ENCODE data around the gene EEA1. TPM values are rescaled to one million over a fixed set of nuclear protein-coding genes. Genes with fewer than 3 reads are reported as not detected.
"Not testable (repeated sequence)": the region's sequence is repeated elsewhere in the genome, so short reads cannot be mapped to it uniquely, and the experiment has no call there.

EEA1 gene
- total and polyA plus RNA-seq, 10 of the 15 experiments (the other 5 are each of a cell fraction or from before 2014, with no cell fraction given), result 5.5 to 40.3 (median 13.5) TPM

- ChIA-PET POLR2A (interaction anchor here (0.5 kb wide), 1 partner anchor 80 kb away, joined by 3 read pairs; no protein-coding TSS in a partner anchor), SMC1A (ENCODE audit: uncharacterized antibody, unreplicated experiment) (interaction anchor here (0.6 to 1.2 kb wide), 3 partner anchors 24 to 446 kb away, joined by 3 to 4 read pairs (median 3); no protein-coding TSS in a partner anchor), CTCF (interaction anchor here (0.6 to 1.4 kb wide), 3 partner anchors 10 to 36 kb away, joined by 3 to 4 read pairs (median 3); no protein-coding TSS in a partner anchor), RAD21 (ENCODE audit: unreplicated experiment) (interaction anchor here (0.5 kb wide), 1 partner anchor 51 kb away, joined by 3 read pairs; no protein-coding TSS in a partner anchor)
- Histone ChIP-seq H3K4me2 (ENCODE audit: control insufficient read depth, insufficient read depth) (no peak overlapping the region), H3K9me3 (replicated peaks; ENCODE audit: control insufficient read depth, insufficient read depth, low read length) (no peaks in the 10 kb centered on the region; the same call in 2 of the 3 replicates), H3K36me3 (ENCODE audit: control insufficient read depth in 2 of 2, insufficient read depth in 2 of 2, low read length in 1 of 2) (no peaks in the 10 kb centered on the region), H3K79me2 (ENCODE audit: control insufficient read depth, insufficient read depth, low read length) (no peaks in the 10 kb centered on the region), H3K27ac (ENCODE audit: control insufficient read depth, insufficient read depth) (no peak overlapping the region), H3K4me1 (ENCODE audit: control insufficient read depth, insufficient read depth, low read length) (no peaks in the 10 kb centered on the region), H3K27me3 (replicated peaks in 1 of 2; ENCODE audit: control insufficient read depth in 2 of 2, insufficient read depth in 2 of 2, low read length in 1 of 2) (no peaks in the 10 kb centered on the region), H2AFZ (ENCODE audit: control insufficient read depth, low read depth, low read length) (no peak overlapping the region), H4K20me1 (ENCODE audit: control insufficient read depth, insufficient read depth) (no peaks in the 10 kb centered on the region), H3K9ac (ENCODE audit: control insufficient read depth, insufficient read depth, low read length) (no peak overlapping the region), H3K4me3 (no peak overlapping the region)
- FAIRE-seq, result no peak
- intact Hi-C loops (cut with micrococcal nuclease; ENCODE audit: unreplicated experiment) (no loop called here), in situ Hi-C loops (cut with MboI) (no loop called here)
- TF ChIP-seq ZZZ3 (IDR thresholded peaks at IDR 0.05; ENCODE audit: control insufficient read depth, insufficient read length, low read depth) (no peak), ZNF24 (IDR thresholded peaks at IDR 0.05) (no peak), TAF1 (IDR thresholded peaks at IDR 0.05; ENCODE audit: borderline replicate concordance, low read depth, low read length) (no peak), STAT1 (conservative IDR thresholded peaks at IDR 0.05) (no peak), EP300 (IDR thresholded peaks at IDR 0.05; ENCODE audit: borderline replicate concordance in 1 of 2, control insufficient read depth in 1 of 2, low read depth in 2 of 2, low read length in 2 of 2) (no peak), ASH2L (IDR thresholded peaks at IDR 0.05; ENCODE audit: borderline replicate concordance, low read depth) (no peak)
- TF ChIP-seq, protein P1, sequence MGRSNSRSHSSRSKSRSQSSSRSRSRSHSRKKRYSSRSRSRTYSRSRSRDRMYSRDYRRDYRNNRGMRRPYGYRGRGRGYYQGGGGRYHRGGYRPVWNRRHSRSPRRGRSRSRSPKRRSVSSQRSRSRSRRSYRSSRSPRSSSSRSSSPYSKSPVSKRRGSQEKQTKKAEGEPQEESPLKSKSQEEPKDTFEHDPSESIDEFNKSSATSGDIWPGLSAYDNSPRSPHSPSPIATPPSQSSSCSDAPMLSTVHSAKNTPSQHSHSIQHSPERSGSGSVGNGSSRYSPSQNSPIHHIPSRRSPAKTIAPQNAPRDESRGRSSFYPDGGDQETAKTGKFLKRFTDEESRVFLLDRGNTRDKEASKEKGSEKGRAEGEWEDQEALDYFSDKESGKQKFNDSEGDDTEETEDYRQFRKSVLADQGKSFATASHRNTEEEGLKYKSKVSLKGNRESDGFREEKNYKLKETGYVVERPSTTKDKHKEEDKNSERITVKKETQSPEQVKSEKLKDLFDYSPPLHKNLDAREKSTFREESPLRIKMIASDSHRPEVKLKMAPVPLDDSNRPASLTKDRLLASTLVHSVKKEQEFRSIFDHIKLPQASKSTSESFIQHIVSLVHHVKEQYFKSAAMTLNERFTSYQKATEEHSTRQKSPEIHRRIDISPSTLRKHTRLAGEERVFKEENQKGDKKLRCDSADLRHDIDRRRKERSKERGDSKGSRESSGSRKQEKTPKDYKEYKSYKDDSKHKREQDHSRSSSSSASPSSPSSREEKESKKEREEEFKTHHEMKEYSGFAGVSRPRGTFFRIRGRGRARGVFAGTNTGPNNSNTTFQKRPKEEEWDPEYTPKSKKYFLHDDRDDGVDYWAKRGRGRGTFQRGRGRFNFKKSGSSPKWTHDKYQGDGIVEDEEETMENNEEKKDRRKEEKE (IDR thresholded peaks at IDR 0.05), result no peak
- no peak for ATAC-seq
- DNase-seq (ENCODE audit: low read depth, low spot score), result no peak
- WGBS (ENCODE audit: insufficient coverage, insufficient replicate concordance, low lambda C conversion rate, missing lambda C conversion rate), result 95% methylated on average over 10 of the region's 10 CpGs
- BruUV-seq (replicated peaks), result no TSS peak
These were observed 174.9 kb downstream of the EEA1 start for GRCh38 chr12:92753976-92754885.

GRCh38 chr12:92749691-92750090 is 179.4 kb downstream of the EEA1 start:
- H3K36me3 ChIP-seq (ENCODE audit: control insufficient read depth in 2 of 2, insufficient read depth in 2 of 2, low read length in 1 of 2); POLR2A ChIA-PET; in situ Hi-C loops (cut with MboI); H3K9me3 ChIP-seq (replicated peaks; ENCODE audit: control insufficient read depth, insufficient read depth, low read length); ATAC-seq; H2AFZ ChIP-seq (ENCODE audit: control insufficient read depth, low read depth, low read length); H3K27ac ChIP-seq (ENCODE audit: control insufficient read depth, insufficient read depth); H3K27me3 ChIP-seq (replicated peaks in 1 of 2; ENCODE audit: control insufficient read depth in 2 of 2, insufficient read depth in 2 of 2, low read length in 1 of 2); intact Hi-C loops (cut with micrococcal nuclease; ENCODE audit: unreplicated experiment); H4K20me1 ChIP-seq (ENCODE audit: control insufficient read depth, insufficient read depth); H3K4me3 ChIP-seq; H3K79me2 ChIP-seq (ENCODE audit: control insufficient read depth, insufficient read depth, low read length); H3K4me2 ChIP-seq (ENCODE audit: control insufficient read depth, insufficient read depth); DNase-seq (ENCODE audit: low read depth, low spot score); H3K4me1 ChIP-seq (ENCODE audit: control insufficient read depth, insufficient read depth, low read length); CTCF ChIA-PET; BruUV-seq (replicated peaks); H3K9ac ChIP-seq (ENCODE audit: control insufficient read depth, insufficient read depth, low read length); RAD21 ChIA-PET (ENCODE audit: unreplicated experiment); FAIRE-seq: not testable (repeated sequence)
- SMC1A ChIA-PET (ENCODE audit: uncharacterized antibody, unreplicated experiment), result interaction anchor here (0.9 kb wide), 1 partner anchor 762 kb away, joined by 3 read pairs; no protein-coding TSS in a partner anchor
